ENCODE results near the gene SPTLC2.
A peak's percentile ranks its signal among the peaks of the same experiment; 100 is the strongest.

Gene SPTLC2

DNA sequence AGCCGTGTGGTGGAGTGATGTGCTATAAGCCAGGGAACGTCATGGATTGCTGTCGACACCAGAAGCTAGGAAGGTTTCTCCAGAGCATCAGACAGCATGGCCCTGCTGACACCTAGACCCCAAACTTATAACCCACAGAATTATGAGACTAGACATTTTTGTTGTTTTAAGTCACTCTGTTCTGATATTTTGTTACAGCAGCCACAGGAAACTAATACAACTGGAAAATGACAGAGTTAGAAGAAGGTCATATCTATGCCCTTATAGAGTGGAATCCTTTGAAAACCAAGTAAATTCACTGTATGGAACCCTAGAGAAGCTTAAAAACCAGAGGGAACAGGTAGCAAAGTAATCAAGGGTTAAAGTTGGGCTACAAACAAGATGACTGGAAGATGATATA is 42.5 kb downstream of the SPTLC2 start:
- Mint-ChIP-seq H3K4me3 (no peak overlapping the region), H3K36me3 (ENCODE audit: insufficient read depth) (peaks cover 37% of the 10 kb centered on the region), H3K27ac (no peak overlapping the region), H3K27me3 (no peaks in the 10 kb centered on the region), H3K9me3 (no peaks in the 10 kb centered on the region), H3K4me1 (ENCODE audit: low read depth in 2 of 2) (peaks cover 3 to 8% of the 10 kb centered on the region in 2 donors)
- ATAC-seq (replicated peaks) (no peak), DNase-seq (no peak)

DNA sequence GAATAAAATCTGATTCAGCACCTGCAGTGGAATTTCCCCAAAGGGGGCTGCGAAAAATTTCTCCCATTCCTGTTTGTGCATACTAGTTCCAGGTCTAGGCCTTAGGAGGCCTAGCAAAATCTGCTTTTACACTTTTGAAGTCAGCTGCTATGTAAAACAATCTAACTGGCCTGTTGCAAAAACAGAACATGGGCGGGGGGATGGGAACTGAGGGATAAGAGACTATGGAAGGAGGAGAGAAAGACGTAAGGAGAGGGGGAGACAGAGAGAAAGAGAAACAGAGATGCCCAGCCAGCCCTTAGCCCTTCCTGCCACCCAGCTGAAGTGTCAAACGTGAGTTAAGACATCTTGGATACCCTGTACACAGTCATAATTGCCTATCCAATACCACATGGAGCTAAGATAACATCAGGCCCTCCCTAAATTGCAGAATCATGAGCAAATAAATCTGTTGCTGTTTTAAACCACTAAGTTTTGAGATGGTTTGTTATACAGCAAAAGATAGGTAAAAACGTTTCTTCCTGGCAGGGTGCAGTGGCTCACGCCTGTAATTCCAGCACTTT is 45.6 kb downstream of the SPTLC2 start:
- Mint-ChIP-seq H3K36me3 (ENCODE audit: insufficient read depth) (peaks cover 30% of the 10 kb centered on the region), H3K9me3 (no peaks in the 10 kb centered on the region), H3K27me3 (no peaks in the 10 kb centered on the region), H3K4me3 (no peak overlapping the region), H3K27ac (peak overlapping the region in 1 of 2 donors; percentile 52), H3K4me1 (ENCODE audit: low read depth in 2 of 2) (peaks cover 3 to 12% of the 10 kb centered on the region in 2 donors)
- no peak for DNase-seq
- no peak for ATAC-seq (replicated peaks)

DNA sequence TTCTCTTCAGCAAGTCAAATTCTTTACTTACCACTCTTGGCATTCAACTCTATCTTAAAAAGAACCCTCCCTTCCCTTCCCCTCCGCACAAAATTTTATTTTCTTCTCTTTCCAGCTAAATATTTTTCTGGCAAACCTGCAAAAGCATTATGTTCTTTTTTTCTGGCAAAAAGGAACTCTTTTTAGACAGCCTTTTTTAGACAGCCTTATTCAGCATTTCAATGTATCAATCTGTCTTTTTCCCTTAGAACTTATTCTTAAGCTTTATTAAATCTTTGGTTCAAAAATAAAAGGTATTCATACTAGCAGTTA is 50.5 kb downstream of the SPTLC2 start:
- DNase-seq (no peak), ATAC-seq (replicated peaks) (no peak)
- H3K36me3 Mint-ChIP-seq (ENCODE audit: insufficient read depth), result peaks cover 35% of the 10 kb centered on the region
- H3K27me3 Mint-ChIP-seq, result no peaks in the 10 kb centered on the region
- H3K4me1 Mint-ChIP-seq (ENCODE audit: low read depth in 2 of 2), result peaks cover 3 to 17% of the 10 kb centered on the region in 2 donors
- peak overlapping the region in 1 of 2 donors; percentile 64 for H3K27ac Mint-ChIP-seq
- H3K9me3 Mint-ChIP-seq, result no peaks in the 10 kb centered on the region
- no peak overlapping the region for H3K4me3 Mint-ChIP-seq

DNA sequence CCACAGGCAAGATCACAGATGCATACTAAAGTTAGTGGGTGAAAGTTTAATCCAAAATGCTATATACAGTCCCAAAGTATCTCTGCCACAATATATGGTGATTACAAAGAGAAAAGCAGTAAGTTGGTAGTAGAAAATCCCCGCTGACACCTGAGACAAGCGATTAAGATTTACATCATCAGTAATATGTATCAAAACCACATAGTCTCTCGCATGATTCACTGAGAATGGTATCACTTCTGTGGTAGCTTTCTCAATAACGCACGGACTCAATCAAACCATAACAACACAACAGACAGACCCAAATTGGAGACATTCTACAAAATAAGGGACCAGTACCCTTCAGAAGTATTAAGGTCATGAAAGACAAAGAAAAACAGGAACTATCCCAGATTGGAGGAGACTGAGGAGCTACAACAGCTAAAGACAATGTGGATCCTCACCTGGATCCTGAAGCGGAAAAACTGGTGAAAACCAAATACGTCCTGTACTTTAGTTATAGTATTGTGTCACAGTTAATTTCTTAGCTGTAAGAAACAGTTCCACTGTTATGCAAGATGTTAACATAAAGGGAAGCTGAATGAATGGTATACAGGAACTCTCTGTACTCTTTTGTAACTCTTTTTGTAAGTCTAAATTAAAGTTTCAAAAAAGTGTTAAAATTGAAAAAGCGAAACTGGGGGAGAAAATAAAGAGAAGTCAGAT is 51.0 kb downstream of the SPTLC2 start:
- Mint-ChIP-seq H3K4me3 (no peak overlapping the region), H3K27me3 (no peaks in the 10 kb centered on the region), H3K4me1 (ENCODE audit: low read depth in 2 of 2) (peaks cover 3 to 12% of the 10 kb centered on the region in 2 donors), H3K9me3 (no peaks in the 10 kb centered on the region), H3K27ac (peak overlapping the region; percentile 9 to 29), H3K36me3 (ENCODE audit: insufficient read depth) (peaks cover 36% of the 10 kb centered on the region)
- DNase-seq (no peak), ATAC-seq (replicated peaks) (peak; percentile 58)

DNA sequence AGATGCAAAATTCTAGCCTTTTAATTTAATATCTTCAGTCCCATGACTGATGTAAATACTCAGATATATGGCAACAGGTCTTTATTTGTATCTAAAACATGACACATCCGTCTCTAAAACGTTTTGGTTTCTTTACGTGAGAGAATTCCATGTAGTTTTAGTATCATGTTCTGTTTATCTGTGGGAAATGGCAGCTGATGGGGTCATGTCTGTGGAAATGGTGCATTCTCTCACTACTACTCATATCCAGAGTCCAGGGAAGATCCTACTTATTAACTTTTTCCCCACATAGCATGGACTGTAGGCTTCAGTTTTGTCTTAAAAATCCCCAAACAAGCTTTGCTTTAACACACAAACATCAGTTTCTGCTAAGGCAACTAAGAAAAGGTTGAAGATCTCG is 53.8 kb downstream of the SPTLC2 start:
- no peak overlapping the region for H3K4me3 Mint-ChIP-seq
- DNase-seq (no peak), ATAC-seq (replicated peaks) (no peak)
- H3K4me1 Mint-ChIP-seq (ENCODE audit: low read depth in 2 of 2), result peaks cover 3 to 9% of the 10 kb centered on the region in 2 donors
- H3K36me3 Mint-ChIP-seq (ENCODE audit: insufficient read depth), result peaks cover 42% of the 10 kb centered on the region
- H3K9me3 Mint-ChIP-seq, result no peaks in the 10 kb centered on the region
- H3K27me3 Mint-ChIP-seq, result no peaks in the 10 kb centered on the region
- H3K27ac Mint-ChIP-seq, result peak overlapping the region; percentile 1 to 8

DNA sequence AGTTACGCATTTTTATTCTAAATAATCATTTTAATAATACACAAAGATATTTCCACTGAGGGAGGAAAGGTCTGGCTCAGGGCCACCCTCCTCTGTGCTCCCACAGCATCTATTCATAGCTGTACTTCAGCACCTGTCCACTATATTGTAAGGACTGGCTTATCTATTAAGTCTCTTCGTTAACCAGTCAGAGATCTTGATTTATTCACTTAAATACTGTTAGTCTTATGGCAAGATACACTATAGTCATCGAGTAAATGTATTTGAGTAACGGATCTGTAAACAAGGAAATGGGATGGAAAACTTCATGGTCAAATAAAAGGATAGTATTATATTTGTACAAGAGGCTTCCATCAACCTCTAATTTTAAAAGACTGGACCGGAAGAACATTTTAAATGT is 54.6 kb downstream of the SPTLC2 start:
- ATAC-seq (replicated peaks) (no peak), DNase-seq (no peak)
- no peak overlapping the region for H3K4me3 Mint-ChIP-seq
- H3K9me3 Mint-ChIP-seq, result no peaks in the 10 kb centered on the region
- H3K36me3 Mint-ChIP-seq (ENCODE audit: insufficient read depth), result peaks cover 46% of the 10 kb centered on the region
- no peaks in the 10 kb centered on the region for H3K27me3 Mint-ChIP-seq
- H3K4me1 Mint-ChIP-seq (ENCODE audit: low read depth in 2 of 2), result peaks cover 3 to 9% of the 10 kb centered on the region in 2 donors
- H3K27ac Mint-ChIP-seq, result no peak overlapping the region

DNA sequence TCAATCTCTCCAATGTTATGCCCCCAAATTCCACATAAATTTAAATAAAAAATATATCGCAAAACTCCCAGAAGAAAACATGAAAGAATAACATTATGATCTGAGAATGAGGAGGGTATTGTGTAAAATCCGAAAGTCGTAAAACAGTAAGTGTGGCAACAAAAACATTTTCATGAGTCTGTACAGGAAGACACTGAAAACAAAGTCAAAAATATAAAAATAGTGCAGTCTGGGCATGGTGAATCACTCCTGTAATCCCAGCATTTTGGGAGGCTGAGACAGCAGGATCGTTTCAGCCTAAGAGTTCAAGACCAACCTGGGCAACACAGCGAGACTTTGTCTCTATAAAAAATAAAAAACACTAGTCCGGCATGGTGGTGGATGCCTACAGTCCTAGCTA is 57.1 kb downstream of the SPTLC2 start:
- no peak for DNase-seq
- Mint-ChIP-seq H3K27ac (peak overlapping the region in 1 of 2 donors; percentile 69), H3K36me3 (ENCODE audit: insufficient read depth) (peaks cover 55% of the 10 kb centered on the region), H3K9me3 (no peaks in the 10 kb centered on the region), H3K27me3 (no peaks in the 10 kb centered on the region), H3K4me3 (no peak overlapping the region), H3K4me1 (ENCODE audit: low read depth in 2 of 2) (peaks cover 0 to under 1% of the 10 kb centered on the region in 2 donors)
- no peak for ATAC-seq (replicated peaks)

DNA sequence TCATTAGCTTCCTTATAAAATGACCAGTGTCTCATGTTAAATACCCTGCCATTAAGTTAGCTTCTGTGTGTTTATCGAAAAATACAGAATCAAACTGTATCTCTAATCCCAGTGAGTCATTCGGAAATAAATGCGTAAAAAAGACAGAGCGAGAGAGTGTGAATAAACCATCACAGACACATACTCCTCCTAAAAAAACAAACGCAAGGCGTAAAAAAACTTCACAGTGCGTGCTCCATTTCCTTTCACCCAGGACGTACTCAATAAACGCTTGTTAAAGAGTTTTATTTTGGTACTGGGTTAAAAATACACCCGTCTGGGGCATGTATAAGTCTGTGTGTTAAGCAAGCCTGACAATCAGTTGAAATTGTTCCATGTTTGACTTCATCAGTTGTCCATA is 59.0 kb downstream of the SPTLC2 start:
- H3K27me3 Mint-ChIP-seq, result no peaks in the 10 kb centered on the region
- H3K9me3 Mint-ChIP-seq, result no peaks in the 10 kb centered on the region
- H3K36me3 Mint-ChIP-seq (ENCODE audit: insufficient read depth), result peaks cover 60% of the 10 kb centered on the region
- peaks cover 0 to 4% of the 10 kb centered on the region in 2 donors for H3K4me1 Mint-ChIP-seq (ENCODE audit: low read depth in 2 of 2)
- peak overlapping the region in 1 of 2 donors; percentile 10 for H3K27ac Mint-ChIP-seq
- DNase-seq (no peak), ATAC-seq (replicated peaks) (no peak)
- no peak overlapping the region for H3K4me3 Mint-ChIP-seq

DNA sequence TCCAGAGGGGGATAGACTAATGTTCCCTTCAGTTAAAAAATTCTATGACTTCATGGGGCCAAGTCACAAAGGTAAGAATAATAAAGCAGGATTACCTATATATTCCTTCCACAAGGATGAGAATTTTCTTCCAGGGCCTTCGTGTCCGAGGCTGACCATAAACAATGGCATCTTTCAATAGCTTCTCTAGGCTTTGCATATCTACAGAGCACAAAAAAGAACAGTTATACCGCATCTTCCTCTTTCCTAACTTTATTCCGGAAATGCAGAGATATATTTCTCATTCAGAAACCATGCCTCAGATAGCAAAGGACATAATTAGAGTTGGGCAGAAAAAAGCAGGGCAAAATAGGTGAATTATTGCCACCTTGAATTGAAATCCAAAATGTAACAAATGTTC is 59.5 kb downstream of the SPTLC2 start:
- DNase-seq (no peak), ATAC-seq (replicated peaks) (no peak)
- Mint-ChIP-seq H3K27ac (peak overlapping the region in 1 of 2 donors; percentile 10), H3K9me3 (no peaks in the 10 kb centered on the region), H3K4me1 (ENCODE audit: low read depth in 2 of 2) (peaks cover 0 to 4% of the 10 kb centered on the region in 2 donors), H3K4me3 (no peak overlapping the region), H3K27me3 (no peaks in the 10 kb centered on the region), H3K36me3 (ENCODE audit: insufficient read depth) (peaks cover 63% of the 10 kb centered on the region)

DNA sequence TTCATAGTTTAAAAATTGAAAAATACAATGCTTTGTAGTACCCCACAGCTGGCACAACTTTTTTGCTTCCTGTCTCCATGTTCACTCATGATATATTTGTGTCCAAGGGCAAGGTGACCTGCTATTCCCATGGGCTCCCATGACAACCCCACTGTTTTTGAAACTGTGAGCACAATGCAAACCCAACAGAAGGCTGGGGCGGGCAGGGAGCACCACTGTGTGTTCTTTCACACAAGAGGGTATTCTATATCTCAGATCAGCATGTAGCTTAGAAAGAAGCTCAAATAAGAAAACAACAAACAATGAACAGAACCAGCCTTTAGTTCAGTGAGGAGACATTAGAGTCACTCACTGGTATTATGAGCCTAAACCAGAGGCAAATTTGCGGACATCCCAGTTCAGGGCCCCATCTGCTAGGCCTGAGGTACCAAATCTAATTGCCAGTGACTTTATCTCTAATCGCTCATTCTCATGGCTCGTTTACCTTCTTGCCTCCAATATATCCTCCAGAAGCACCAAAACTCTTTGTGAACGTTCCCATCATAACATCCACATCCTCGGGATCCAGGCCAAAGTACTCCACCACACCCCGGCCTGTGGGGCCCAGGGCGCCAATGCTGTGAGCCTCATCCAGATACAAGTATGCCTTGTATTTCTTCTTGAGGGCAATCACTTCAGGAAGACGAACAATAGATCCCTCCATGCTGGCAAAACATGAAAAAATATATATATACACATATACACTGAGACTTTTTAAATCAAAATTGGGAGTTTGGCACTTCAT is 61.4 kb downstream of the SPTLC2 start:
- DNase-seq, result no peak
- Mint-ChIP-seq H3K9me3 (no peaks in the 10 kb centered on the region), H3K36me3 (ENCODE audit: insufficient read depth) (peaks cover 67% of the 10 kb centered on the region), H3K27me3 (no peaks in the 10 kb centered on the region), H3K4me3 (no peak overlapping the region), H3K27ac (peak overlapping the region in 1 of 2 donors; percentile 52), H3K4me1 (ENCODE audit: low read depth in 2 of 2) (peaks cover 0 to 4% of the 10 kb centered on the region in 2 donors)
- no peak for ATAC-seq (replicated peaks)

DNA sequence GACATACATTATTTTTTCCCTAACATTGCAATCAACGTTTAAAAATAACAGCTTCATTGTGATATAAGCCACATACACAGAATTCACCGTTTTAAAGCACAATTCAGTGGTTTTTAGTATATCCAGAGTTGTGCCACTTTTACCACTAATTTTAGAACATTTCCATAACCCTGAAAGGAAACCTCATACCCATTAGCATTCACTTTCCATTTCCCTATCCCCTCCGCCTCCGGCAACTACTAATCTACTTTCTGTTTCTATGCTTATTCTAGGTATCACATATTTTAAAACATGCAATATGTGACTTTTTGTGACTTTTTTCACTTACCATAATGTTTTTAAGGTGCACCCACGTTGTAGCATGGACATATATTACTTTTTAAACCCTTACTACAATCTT is 62.2 kb downstream of the SPTLC2 start:
- DNase-seq (no peak), ATAC-seq (replicated peaks) (no peak)
- no peaks in the 10 kb centered on the region for H3K9me3 Mint-ChIP-seq
- no peaks in the 10 kb centered on the region for H3K27me3 Mint-ChIP-seq
- peak overlapping the region in 1 of 2 donors; percentile 52 for H3K27ac Mint-ChIP-seq
- peaks cover 68% of the 10 kb centered on the region for H3K36me3 Mint-ChIP-seq (ENCODE audit: insufficient read depth)
- H3K4me1 Mint-ChIP-seq (ENCODE audit: low read depth in 2 of 2), result peaks cover 0 to 4% of the 10 kb centered on the region in 2 donors
- no peak overlapping the region for H3K4me3 Mint-ChIP-seq

DNA sequence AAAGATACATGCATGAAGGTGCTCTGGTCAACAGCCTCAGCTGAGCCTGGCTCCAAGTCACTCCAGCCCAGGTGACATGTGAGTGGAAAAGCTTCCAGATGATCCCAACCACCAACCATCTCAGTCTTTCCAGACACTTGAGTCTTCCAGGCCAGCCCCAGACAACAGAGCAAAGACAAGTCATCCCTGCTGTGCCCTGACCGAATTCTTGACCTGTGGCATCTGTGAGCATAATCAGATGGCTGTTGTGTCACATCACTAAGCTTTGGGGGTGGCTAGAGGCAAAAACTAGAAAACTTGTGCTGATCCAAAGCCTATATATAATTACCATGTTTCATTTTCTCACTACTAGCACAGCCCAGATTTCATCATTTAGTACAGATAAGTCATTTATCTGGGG is 67.0 kb downstream of the SPTLC2 start:
- Mint-ChIP-seq H3K4me3 (no peak overlapping the region), H3K27ac (no peak overlapping the region), H3K27me3 (no peaks in the 10 kb centered on the region), H3K36me3 (ENCODE audit: insufficient read depth) (peaks cover 72% of the 10 kb centered on the region), H3K4me1 (ENCODE audit: low read depth in 2 of 2) (peaks cover 0 to 4% of the 10 kb centered on the region in 2 donors), H3K9me3 (no peaks in the 10 kb centered on the region)
- no peak for ATAC-seq (replicated peaks)
- no peak for DNase-seq

DNA sequence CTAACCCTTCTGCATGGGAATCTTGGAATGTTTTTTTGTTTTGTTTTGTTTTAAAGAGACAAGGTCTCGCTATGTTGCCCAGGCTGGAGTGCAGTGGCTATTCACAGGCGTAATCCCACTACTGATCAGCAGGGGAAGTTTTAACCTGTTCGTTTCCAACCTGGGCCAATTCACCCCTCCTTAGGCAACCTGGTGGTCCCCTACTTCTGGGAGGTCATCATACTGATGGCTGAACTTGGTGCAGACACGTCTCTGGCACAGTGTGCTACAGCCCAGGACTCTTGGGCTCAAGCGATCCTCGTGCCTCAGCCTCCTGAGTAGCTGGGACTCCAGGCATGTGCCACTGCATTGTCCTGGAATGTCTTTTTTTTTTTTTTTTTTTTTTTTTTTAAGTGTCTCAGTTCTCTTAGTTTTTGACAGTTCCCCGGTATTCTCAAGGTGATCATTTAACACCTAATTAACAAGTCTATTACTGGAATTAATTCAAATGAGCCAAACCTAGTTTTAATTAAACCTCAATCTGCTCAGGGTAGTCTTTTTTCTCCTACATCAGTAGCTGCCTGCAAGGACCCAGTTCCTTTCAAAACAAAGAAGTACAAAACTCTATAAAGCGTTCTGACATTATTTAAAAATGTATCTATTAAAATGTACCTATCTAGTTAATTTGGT is 68.8 kb downstream of the SPTLC2 start:
- H3K36me3 Mint-ChIP-seq (ENCODE audit: insufficient read depth), result peaks cover 59% of the 10 kb centered on the region
- no peaks in the 10 kb centered on the region for H3K27me3 Mint-ChIP-seq
- no peak for DNase-seq

More for the DNA sequence above, 68.8 kb downstream of the SPTLC2 start:
- peaks cover 0 to 2% of the 10 kb centered on the region in 2 donors for H3K4me1 Mint-ChIP-seq (ENCODE audit: low read depth in 2 of 2)
- no peak for ATAC-seq (replicated peaks)
- H3K27ac Mint-ChIP-seq, result no peak overlapping the region
- no peak overlapping the region for H3K4me3 Mint-ChIP-seq
- H3K9me3 Mint-ChIP-seq, result no peaks in the 10 kb centered on the region

All from effector memory CD8-positive, alpha-beta T cell (primary cell).